SJCRH30 (cell line): ENCODE measurements around the gene PSORS1C2. TPM values are rescaled to one million over a fixed set of nuclear protein-coding genes. Genes with fewer than 3 reads are reported as not detected.
A peak's percentile ranks its signal among the peaks of the same experiment; 100 is the strongest.

Experiments
- DNase-seq, 2 experiments: peaks; one replicate each; pipeline ENCODE4 v3.0.0-alpha.2; 2015 to 2020
- H3K27ac ChIP-seq: fragments of 250-450 bp; sonication (Bioruptor Pico); 2 replicates; pipeline ENCODE4 v1.5.1; 2020; ENCODE audit warnings: mild to moderate bottlenecking, moderate library complexity
- H3K27me3 ChIP-seq: fragments of 250-450 bp; sonication (Bioruptor Pico); 2 replicates; pipeline ENCODE4 v1.5.1; 2020; ENCODE audit warnings: mild to moderate bottlenecking, moderate library complexity
- H3K36me3 ChIP-seq: fragments of 250-450 bp; sonication (Bioruptor Pico); 2 replicates; pipeline ENCODE4 v1.5.1; 2020; ENCODE audit warnings: mild to moderate bottlenecking, moderate library complexity
- H3K4me1 ChIP-seq: fragments of 250-450 bp; sonication (Bioruptor Pico); 2 replicates; pipeline ENCODE4 v1.5.1; 2020; ENCODE audit warnings: mild to moderate bottlenecking, moderate library complexity
- H3K4me3 ChIP-seq: fragments of 250-450 bp; sonication (Bioruptor Pico); 2 replicates; pipeline ENCODE4 v1.5.1; 2020; ENCODE audit warnings: mild to moderate bottlenecking, moderate library complexity
- H3K9me3 ChIP-seq: fragments of 250-450 bp; sonication (Bioruptor Pico); replicated peaks from 2 replicates; pipeline ENCODE4 v1.5.1; 2020; ENCODE audit warnings: mild to moderate bottlenecking, moderate library complexity
- total RNA-seq: library from RNA; depleted of rRNA; stranded (reverse); fragments of >200 nt; shearing (Covaris generic); gene quantifications from 2 replicates; pipeline ENCODE4 v1.2.3, GENCODE V29; 2014

PSORS1C2 gene
- total RNA-seq, 1 experiment from 2014 or later = not detected

DNA sequence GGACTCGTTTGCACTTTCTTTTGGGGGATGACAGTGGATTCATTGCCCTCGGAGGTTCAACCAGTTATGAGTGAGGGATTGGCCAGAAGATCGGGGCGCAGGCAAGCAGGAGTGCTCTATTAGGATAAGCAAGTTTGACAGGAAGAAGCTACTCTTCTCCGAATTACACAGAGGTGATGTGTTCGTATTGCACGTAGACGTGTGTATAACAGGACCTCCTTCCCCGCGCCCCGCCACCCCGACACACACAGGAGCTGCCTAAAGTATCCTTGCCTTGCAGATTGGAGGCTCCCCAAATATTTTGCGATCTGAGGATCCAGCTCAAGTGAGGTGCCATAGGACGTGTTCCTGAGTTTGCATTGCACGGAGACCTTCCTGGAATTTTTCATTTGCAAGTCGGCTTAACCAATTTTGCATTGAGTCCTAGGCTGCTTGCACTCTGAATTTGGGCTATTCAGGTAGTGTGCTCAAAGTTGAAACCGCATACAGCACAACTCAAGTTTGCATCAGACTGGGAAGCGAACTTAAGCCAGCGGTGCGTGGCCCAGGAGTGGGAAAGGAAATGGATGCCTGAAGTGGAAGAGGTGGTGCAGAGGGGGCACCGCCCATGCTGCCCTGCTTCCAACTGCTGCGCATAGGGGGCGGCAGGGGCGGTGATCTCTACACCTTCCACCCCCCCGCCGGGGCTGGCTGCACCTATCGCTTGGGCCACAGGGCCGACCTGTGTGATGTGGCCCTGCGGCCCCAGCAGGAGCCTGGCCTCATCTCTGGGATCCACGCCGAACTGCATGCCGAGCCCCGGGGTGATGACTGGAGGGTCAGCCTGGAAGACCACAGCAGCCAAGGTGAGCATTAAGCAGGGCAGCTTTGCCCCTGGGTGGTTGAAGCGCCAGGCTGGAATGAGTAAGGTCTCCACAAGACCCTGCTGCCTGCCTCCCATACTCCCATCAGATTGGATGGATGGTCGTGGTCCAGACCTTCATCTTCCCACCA is 20.3 kb upstream of the PSORS1C2 start:
- Histone ChIP-seq H3K4me1 (peaks cover 2% of the 10 kb centered on the region; the same call in 1 of the 2 replicates), H3K36me3 (peaks cover 24% of the 10 kb centered on the region), H3K27me3 (no peaks in the 10 kb centered on the region), H3K9me3 (no peaks in the 10 kb centered on the region), H3K4me3 (peak overlapping the region; percentile 66), H3K27ac (peak overlapping the region; percentile 50; the same call in 1 of the 2 replicates)
- peak in 1 of 2 experiments; percentile 34 for DNase-seq

DNA sequence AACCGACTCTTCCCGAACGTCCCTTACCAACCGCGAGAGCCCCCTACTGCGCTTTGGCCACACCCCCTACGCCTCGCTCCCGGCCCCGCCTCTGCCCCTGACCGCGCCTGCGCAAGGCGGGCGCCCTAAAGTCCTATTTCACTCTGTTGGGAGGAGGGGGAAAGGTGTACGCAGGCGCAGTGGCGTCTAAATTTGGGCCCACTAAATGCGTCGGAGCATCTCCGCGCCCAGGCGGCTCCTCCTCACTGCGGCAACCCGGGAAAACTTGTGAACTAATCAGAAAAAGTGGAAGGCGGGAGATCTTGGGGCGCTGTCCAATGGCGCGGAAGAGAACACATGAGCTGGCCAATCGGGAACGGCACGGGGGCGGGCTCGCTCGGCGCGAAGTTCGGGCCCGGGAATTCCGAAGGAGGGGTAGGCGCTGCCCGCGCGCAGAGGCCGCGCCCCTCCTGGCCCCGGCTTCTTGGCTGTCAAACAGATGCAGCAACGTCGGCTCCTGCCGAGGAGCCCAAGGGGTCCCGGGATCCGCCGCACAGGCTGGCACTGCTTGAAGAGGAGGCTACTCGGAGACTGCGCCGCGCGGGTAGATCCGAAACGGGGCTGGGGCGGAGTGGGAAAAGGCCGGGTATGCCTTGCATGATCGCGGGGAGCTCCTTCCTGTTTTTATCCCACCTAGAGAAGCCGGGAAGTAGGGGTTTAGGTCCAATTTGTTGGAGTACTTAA is 19.4 kb upstream of the PSORS1C2 start, which contains the start of gene TCF19:
TSS of gene TCF19 (plus strand) at position 450 of the 723 bp plus-strand sequence. CDS start 881 bp downstream, outside the sequence.
- peaks cover 2% of the 10 kb centered on the region; the same call in 1 of the 2 replicates for H3K4me1 ChIP-seq
- peak; percentile 98 to 99 for DNase-seq
- peak within 1 kb of the TSS; percentile 66 for H3K4me3 ChIP-seq
- peak within 1 kb of the TSS; percentile 50 for H3K27ac ChIP-seq
- H3K27me3 ChIP-seq = no peaks in the 10 kb centered on the region
- H3K36me3 ChIP-seq = peaks cover 21% of the 10 kb centered on the region
- H3K9me3 ChIP-seq = no peaks in the 10 kb centered on the region

- Histone ChIP-seq H3K27me3 (no peaks in the 10 kb centered on the region), H3K4me1 (peaks cover 2% of the 10 kb centered on the region; the same call in 1 of the 2 replicates), H3K36me3 (peaks cover 14% of the 10 kb centered on the region), H3K27ac (peak within 1 kb of the TSS; percentile 50), H3K9me3 (no peaks in the 10 kb centered on the region), H3K4me3 (peak within 1 kb of the TSS; percentile 66)
- DNase-seq = peak in 1 of 2 experiments; percentile 28
Measured at GRCh38 chr6:31157513-31158139, 18.8 kb upstream of the PSORS1C2 start, which contains the start of gene CCHCR1. CCHCR1 (minus strand) TSS chr6:31157802; CDS start chr6:31157600, 202 bp downstream.

DNA sequence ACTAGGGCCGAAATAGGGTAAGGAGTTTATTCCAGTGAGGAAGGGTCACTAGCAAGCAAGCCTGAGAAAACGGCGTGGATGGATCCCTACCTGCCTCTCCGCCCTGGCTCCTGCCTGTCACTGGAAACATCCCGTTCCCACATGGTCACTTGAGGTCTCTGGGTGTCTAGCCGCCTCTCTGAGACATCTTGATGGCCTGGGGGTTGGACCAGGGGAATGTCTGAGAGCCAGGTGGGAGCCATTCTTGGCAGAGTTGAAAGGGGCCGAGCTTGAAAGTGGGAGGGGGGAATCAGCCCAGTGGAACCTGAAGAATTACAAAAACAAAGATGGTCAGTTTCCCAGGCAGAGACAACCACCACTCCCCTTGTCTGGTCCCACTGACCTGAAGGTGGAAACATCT is 17.8 kb upstream of the PSORS1C2 start:
- Histone ChIP-seq H3K27me3 (no peaks in the 10 kb centered on the region), H3K9me3 (no peaks in the 10 kb centered on the region), H3K27ac (no peak overlapping the region), H3K36me3 (peaks cover 8% of the 10 kb centered on the region), H3K4me3 (no peak overlapping the region), H3K4me1 (peaks cover 2% of the 10 kb centered on the region; the same call in 1 of the 2 replicates)
- no peak for DNase-seq

DNA sequence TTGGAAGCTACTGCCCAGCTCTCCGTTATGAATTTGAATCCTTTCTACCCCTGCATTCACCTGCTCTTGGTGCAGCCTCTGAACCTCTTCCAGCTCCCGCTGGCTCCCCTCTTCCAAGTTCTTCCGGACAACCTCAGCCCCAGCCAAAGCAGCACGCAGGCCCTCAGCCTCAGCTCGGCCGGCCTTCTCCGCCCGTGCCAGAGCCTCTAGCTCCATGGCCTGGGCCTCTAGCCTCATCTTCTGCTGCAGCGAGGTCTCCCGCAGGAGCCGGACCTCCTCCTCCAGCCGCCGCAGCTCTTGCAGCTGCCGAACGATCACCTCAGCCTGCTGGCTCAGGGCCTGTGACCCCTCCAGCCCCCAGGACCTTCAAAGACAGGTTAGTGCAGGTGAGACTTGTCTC is 15.6 kb upstream of the PSORS1C2 start:
- Histone ChIP-seq H3K27me3 (no peaks in the 10 kb centered on the region), H3K27ac (no peak overlapping the region), H3K36me3 (peaks cover 5% of the 10 kb centered on the region), H3K9me3 (no peaks in the 10 kb centered on the region), H3K4me3 (no peak overlapping the region), H3K4me1 (peaks cover 2% of the 10 kb centered on the region; the same call in 1 of the 2 replicates)
- no peak for DNase-seq

DNA sequence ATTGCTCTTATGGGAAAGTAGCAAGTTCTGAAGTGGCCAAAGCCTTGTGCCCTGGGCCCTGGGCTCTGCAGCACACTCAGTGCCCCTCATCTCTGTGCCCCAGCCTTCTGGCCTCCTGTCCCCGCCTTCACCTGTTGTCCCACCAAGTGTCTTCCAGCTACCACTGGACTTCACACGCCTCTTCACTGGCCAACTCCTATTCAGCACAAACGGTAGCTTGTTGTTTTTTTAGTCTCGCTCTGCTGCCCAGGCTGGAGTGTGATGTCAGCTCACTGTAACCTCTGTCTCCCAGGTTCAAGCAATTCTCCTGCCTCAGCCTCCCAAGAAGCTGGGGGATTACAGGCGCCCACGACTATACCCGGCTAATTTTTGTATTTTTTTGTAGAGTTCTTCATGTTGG is 13.9 kb upstream of the PSORS1C2 start:
- Histone ChIP-seq H3K4me3 (no peak overlapping the region), H3K9me3 (no peaks in the 10 kb centered on the region), H3K27ac (no peak overlapping the region), H3K4me1 (peaks cover 2% of the 10 kb centered on the region; the same call in 1 of the 2 replicates), H3K27me3 (no peaks in the 10 kb centered on the region), H3K36me3 (peaks cover 5% of the 10 kb centered on the region)
- no peak for DNase-seq

GRCh38 chr6:31149827-31150447 is 11.1 kb upstream of the PSORS1C2 start:
- no peaks in the 10 kb centered on the region for H3K9me3 ChIP-seq
- peaks cover 2% of the 10 kb centered on the region; the same call in 1 of the 2 replicates for H3K36me3 ChIP-seq
- no peaks in the 10 kb centered on the region for H3K4me1 ChIP-seq
- H3K27ac ChIP-seq = no peak overlapping the region
- H3K27me3 ChIP-seq = no peaks in the 10 kb centered on the region
- DNase-seq = no peak
- no peak overlapping the region for H3K4me3 ChIP-seq

- Histone ChIP-seq H3K4me1 (peaks cover 20% of the 10 kb centered on the region), H3K4me3 (no peak overlapping the region), H3K36me3 (0 out of 2 replicates have a peak, but pooled peaks cover 6% of the 10 kb centered on the region), H3K27me3 (no peaks in the 10 kb centered on the region), H3K27ac (no peak overlapping the region), H3K9me3 (no peaks in the 10 kb centered on the region)
- no peak for DNase-seq
Measured at GRCh38 chr6:31145386-31145785, 6.5 kb upstream of the PSORS1C2 start.

GRCh38 chr6:31144970-31145340 is 6.1 kb upstream of the PSORS1C2 start:
- no peaks in the 10 kb centered on the region for H3K9me3 ChIP-seq
- H3K27ac ChIP-seq = no peak overlapping the region; the same call in 1 of the 2 replicates
- 0 out of 2 replicates have a peak, but pooled peaks cover 6% of the 10 kb centered on the region for H3K36me3 ChIP-seq
- DNase-seq = no peak
- no peak overlapping the region for H3K4me3 ChIP-seq
- H3K4me1 ChIP-seq = peaks cover 20% of the 10 kb centered on the region
- no peaks in the 10 kb centered on the region for H3K27me3 ChIP-seq

GRCh38 chr6:31144296-31144969 is 5.6 kb upstream of the PSORS1C2 start:
- Histone ChIP-seq H3K4me1 (peaks cover 20% of the 10 kb centered on the region), H3K27me3 (no peaks in the 10 kb centered on the region), H3K4me3 (no peak overlapping the region), H3K36me3 (0 out of 2 replicates have a peak, but pooled peaks cover 6% of the 10 kb centered on the region), H3K27ac (peak overlapping the region; percentile 30; the same call in 1 of the 2 replicates), H3K9me3 (no peaks in the 10 kb centered on the region)
- DNase-seq = no peak

DNA sequence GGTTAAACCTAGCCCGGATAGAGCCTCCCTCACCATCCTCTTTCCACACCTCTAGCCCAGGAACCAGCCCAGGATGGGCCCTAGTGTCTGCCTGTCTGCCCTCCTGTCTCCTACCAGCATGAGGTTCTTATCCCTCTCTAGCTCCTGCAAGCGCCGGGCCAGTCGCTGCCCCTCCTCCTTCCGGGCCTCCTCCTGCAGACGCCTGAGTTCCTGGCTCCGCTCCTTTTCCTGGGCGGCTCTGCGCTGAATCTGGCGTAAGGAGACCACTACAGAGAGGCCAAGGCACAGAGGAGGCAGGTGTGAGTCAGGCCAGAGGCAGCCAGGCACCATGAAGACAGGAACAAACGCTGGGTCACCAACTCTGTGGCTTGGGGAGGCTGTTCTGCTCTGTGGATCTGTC is 4.3 kb upstream of the PSORS1C2 start:
- DNase-seq = no peak
- Histone ChIP-seq H3K27me3 (no peaks in the 10 kb centered on the region), H3K4me1 (peaks cover 20% of the 10 kb centered on the region), H3K4me3 (no peak overlapping the region), H3K27ac (no peak overlapping the region; the same call in 1 of the 2 replicates), H3K9me3 (no peaks in the 10 kb centered on the region), H3K36me3 (0 out of 2 replicates have a peak, but pooled peaks cover 6% of the 10 kb centered on the region)

GRCh38 chr6:31142361-31142761 is 3.5 kb upstream of the PSORS1C2 start:
- DNase-seq = peak; percentile 89 to 92
- H3K4me3 ChIP-seq = no peak overlapping the region
- H3K27me3 ChIP-seq = no peaks in the 10 kb centered on the region
- peak overlapping the region; percentile 61 for H3K27ac ChIP-seq
- H3K9me3 ChIP-seq = no peaks in the 10 kb centered on the region
- H3K36me3 ChIP-seq = 0 out of 2 replicates have a peak, but pooled peaks cover 6% of the 10 kb centered on the region
- peaks cover 23% of the 10 kb centered on the region for H3K4me1 ChIP-seq

DNA sequence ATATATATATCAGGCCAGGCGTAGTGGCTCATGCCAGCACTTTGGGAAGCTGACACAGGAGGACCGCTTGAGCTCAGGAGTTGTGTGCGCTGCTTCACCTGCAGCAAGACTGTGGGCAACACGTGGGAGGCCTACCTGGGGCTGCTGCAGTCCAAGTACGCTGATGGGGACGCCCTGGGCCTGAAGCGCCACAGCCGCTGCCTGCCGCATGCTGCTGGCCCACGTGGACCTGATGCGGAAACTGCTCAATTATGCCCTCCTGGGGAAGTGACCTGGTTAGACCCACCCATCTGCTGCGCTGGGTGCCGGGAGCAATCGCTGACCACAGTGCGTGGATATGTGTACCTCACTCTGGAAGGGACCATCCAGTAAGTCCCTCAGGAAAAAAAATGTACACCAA is 1.8 kb upstream of the PSORS1C2 start:
- no peak overlapping the region for H3K27ac ChIP-seq
- DNase-seq = no peak

More for the DNA sequence above, 1.8 kb upstream of the PSORS1C2 start:
- Histone ChIP-seq H3K27me3 (no peaks in the 10 kb centered on the region), H3K4me1 (peaks cover 23% of the 10 kb centered on the region), H3K4me3 (no peak overlapping the region), H3K36me3 (0 out of 2 replicates have a peak, but pooled peaks cover 6% of the 10 kb centered on the region), H3K9me3 (no peaks in the 10 kb centered on the region)
